Measurements from ENCODE around the gene GIPC1. TPM values are rescaled to one million over a fixed set of nuclear protein-coding genes. Genes with fewer than 3 reads are reported as not detected.

GIPC1 gene
- total and polyA plus RNA-seq, 7 experiments from 2014 or later, result 21.3 to 46.1 (median 25.9) TPM

Small RNA genes lying within 50 kb of the gene (microRNA-seq; reads per million reads assigned to microRNA genes)
- not detected for gene MIR639 (ENCODE audit: borderline microRNAs expressed)

Other genes with a start within 250 kb of the GIPC1 start
- 1,000 to 10,000 TPM in 1 of 5 experiments, 100 to 1,000 TPM in 4; 128 to 1,529 (median 215) TPM for gene ADGRE5, start 114.7 kb downstream of the GIPC1 start, total RNA-seq
- 100 to 1,000 TPM; 122 to 214 TPM for gene ADGRE5, start 114.7 kb downstream of the GIPC1 start, polyA plus RNA-seq
- gene DDX39A, start 76.8 kb downstream of the GIPC1 start, total RNA-seq, result 100 to 1,000 TPM; 135 to 288 (median 215) TPM
- gene DDX39A, start 76.8 kb downstream of the GIPC1 start, polyA plus RNA-seq, result 100 to 1,000 TPM in 1 of 2 donors, 10 to 100 TPM in 1; 98.6 to 134 TPM
- 100 to 1,000 TPM; 194 to 211 (median 206) TPM for gene PKN1, start 62.8 kb downstream of the GIPC1 start, total RNA-seq
- gene PKN1, start 62.8 kb downstream of the GIPC1 start, polyA plus RNA-seq, result 10 to 100 TPM; 47.2 to 88.2 TPM
- gene PTGER1, start 20.8 kb downstream of the GIPC1 start, total RNA-seq, result under 1 TPM in 1 of 5 experiments, not detected in 4; 0.46 TPM
- gene PTGER1, start 20.8 kb downstream of the GIPC1 start, polyA plus RNA-seq, result not detected
- gene DNAJB1, start 22.3 kb upstream of the GIPC1 start, total RNA-seq, result 100 to 1,000 TPM in 4 of 5 experiments, 10 to 100 TPM in 1; 87.4 to 574 (median 177) TPM
- gene DNAJB1, start 22.3 kb upstream of the GIPC1 start, polyA plus RNA-seq, result 100 to 1,000 TPM; 221 to 307 TPM
- 100 to 1,000 TPM; 123 to 218 (median 150) TPM for gene TECR, start 33.5 kb upstream of the GIPC1 start, total RNA-seq
- 100 to 1,000 TPM; 290 to 325 TPM for gene TECR, start 33.5 kb upstream of the GIPC1 start, polyA plus RNA-seq
- gene NDUFB7, start 75.9 kb upstream of the GIPC1 start, total RNA-seq, result 100 to 1,000 TPM in 1 of 5 experiments, 10 to 100 TPM in 4; 50.6 to 129 (median 63.4) TPM
- 100 to 1,000 TPM; 194 to 210 TPM for gene NDUFB7, start 75.9 kb upstream of the GIPC1 start, polyA plus RNA-seq
- gene CLEC17A, start 87.0 kb upstream of the GIPC1 start, total RNA-seq, result under 1 TPM in 1 of 5 experiments, not detected in 4; 0.83 TPM
- gene CLEC17A, start 87.0 kb upstream of the GIPC1 start, polyA plus RNA-seq, result under 1 TPM; 0.13 TPM
- gene ADGRE3, start 178.7 kb upstream of the GIPC1 start, total RNA-seq, result 1 to 10 TPM in 2 of 5 experiments, not detected in 3; 1.0 to 4.9 TPM
- not detected for gene ADGRE3, start 178.7 kb upstream of the GIPC1 start, polyA plus RNA-seq
- gene ZNF333, start 193.9 kb upstream of the GIPC1 start, total RNA-seq, result 10 to 100 TPM; 15.4 to 56.3 (median 34.7) TPM
- gene ZNF333, start 193.9 kb upstream of the GIPC1 start, polyA plus RNA-seq, result 10 to 100 TPM in 1 of 2 donors, 1 to 10 TPM in 1; 9.1 to 10.0 TPM

All from naive thymus-derived CD4-positive, alpha-beta T cell (primary cell).